Tibial artery (tissue), 4 donors: ENCODE results near the gene CCDC200.
"Not testable (repeated sequence)": the region's sequence is repeated elsewhere in the genome, so short reads cannot be mapped to it uniquely, and the experiment has no call there.

Source experiments
- DNase-seq, 2 donors: peaks; one replicate each; pipeline ENCODE4 v3.0.0-alpha.2; 2019
- H3K27ac ChIP-seq, 2 donors: fragments of 200-600 bp; sonication (generic) in 1 of 2; 1 replicate in 1 of 2; 2 replicates in 1 of 2; pipeline ENCODE4 v1.5.1; 2018 to 2019; ENCODE audit warnings: mild to moderate bottlenecking in 1 of 2
- H3K27me3 ChIP-seq, 2 donors: fragments of 200-600 bp; sonication (generic) in 1 of 2; one replicate each; pipeline versions ENCODE4 v1.5.1 to v1.6.0; 2016 to 2019
- H3K36me3 ChIP-seq, 3 donors: fragments of 200-600 bp; sonication (generic) in 2 of 3; one replicate each; pipeline ENCODE4 v1.5.1; 2016 to 2019; ENCODE audit warnings: mild to moderate bottlenecking in 2 of 3
- H3K4me1 ChIP-seq, 4 donors: fragments of 200-600 bp; sonication (generic) in 2 of 4; 1 replicate in 3 of 4; 2 replicates in 1 of 4; pipeline ENCODE4 v1.5.1; 2016 to 2019
- H3K4me3 ChIP-seq, 2 donors: fragments of 200-600 bp; sonication (generic) in 1 of 2; 1 replicate in 1 of 2; 2 replicates in 1 of 2; pipeline ENCODE4 v1.5.1; 2018 to 2019; ENCODE audit warnings: mild to moderate bottlenecking in 2 of 2
- H3K9me3 ChIP-seq, 3 donors: fragments of 200-600 bp; sonication (generic) in 1 of 3; one replicate each; pipeline ENCODE4 v1.5.1; 2016 to 2019
- intact Hi-C: fragments of 100-400 bp; cut with DNase I; formaldehyde crosslinking; loops from one replicate; pipeline ENCODE4 v1.15.0; 2023; ENCODE audit warnings: low total_unique reads

The CCDC200 gene

GRCh38 chr17:43228020-43228782 lies at the start of gene CCDC200:
CCDC200 (minus strand) TSS chr17:43228623; CDS start chr17:43228554, 69 bp downstream.
- peaks cover 0 to 26% (median 14%) of the 10 kb centered on the region in 3 donors for H3K36me3 ChIP-seq
- H3K4me3 ChIP-seq, H3K27me3 ChIP-seq, intact Hi-C loops, H3K9me3 ChIP-seq, H3K4me1 ChIP-seq, H3K27ac ChIP-seq, DNase-seq: not testable (repeated sequence)

- H3K27ac ChIP-seq, H3K9me3 ChIP-seq, H3K4me1 ChIP-seq, intact Hi-C loops, H3K36me3 ChIP-seq, DNase-seq, H3K27me3 ChIP-seq, H3K4me3 ChIP-seq: not testable (repeated sequence)
Measured at GRCh38 chr17:43272914-43273313, 44.5 kb upstream of the CCDC200 start.

- intact Hi-C loops, H3K27ac ChIP-seq, H3K36me3 ChIP-seq, H3K4me3 ChIP-seq, H3K27me3 ChIP-seq, H3K9me3 ChIP-seq, DNase-seq, H3K4me1 ChIP-seq: not testable (repeated sequence)
Measured at GRCh38 chr17:43272483-43272882, 44.1 kb upstream of the CCDC200 start.

- DNase-seq, H3K27me3 ChIP-seq, H3K36me3 ChIP-seq, H3K4me1 ChIP-seq, H3K27ac ChIP-seq, H3K9me3 ChIP-seq, H3K4me3 ChIP-seq, intact Hi-C loops: not testable (repeated sequence)
Measured at GRCh38 chr17:43270552-43271504, 42.4 kb upstream of the CCDC200 start.

- not testable (repeated sequence) for H3K27ac ChIP-seq, H3K27me3 ChIP-seq
- peak overlapping the region in 1 of 2 donors; percentile 21 for H3K4me3 ChIP-seq
Measured at GRCh38 chr17:43246456-43246855, 18.0 kb upstream of the CCDC200 start.

GRCh38 chr17:43240596-43241352 lies 12.4 kb upstream of the CCDC200 start:
- intact Hi-C loops, H3K9me3 ChIP-seq, H3K4me1 ChIP-seq, H3K4me3 ChIP-seq, H3K27me3 ChIP-seq, H3K27ac ChIP-seq, H3K36me3 ChIP-seq, DNase-seq: not testable (repeated sequence)

More at GRCh38 chr17:43246456-43246855, 18.0 kb upstream of the CCDC200 start:
- H3K9me3 ChIP-seq, H3K4me1 ChIP-seq, DNase-seq, intact Hi-C loops, H3K36me3 ChIP-seq: not testable (repeated sequence)

- H3K9me3 ChIP-seq, H3K4me1 ChIP-seq, DNase-seq, H3K27ac ChIP-seq, H3K4me3 ChIP-seq, H3K27me3 ChIP-seq, H3K36me3 ChIP-seq, intact Hi-C loops: not testable (repeated sequence)
Measured at GRCh38 chr17:43239597-43239996, 11.2 kb upstream of the CCDC200 start.

- H3K4me1 ChIP-seq, H3K36me3 ChIP-seq, DNase-seq, intact Hi-C loops, H3K9me3 ChIP-seq, H3K27me3 ChIP-seq, H3K27ac ChIP-seq, H3K4me3 ChIP-seq: not testable (repeated sequence)
Measured at GRCh38 chr17:43233877-43234276, 5.5 kb upstream of the CCDC200 start, which contains the start of gene RNU2-1. RNU2-1 (minus strand) TSS chr17:43233977.

GRCh38 chr17:43233263-43233662 lies 4.8 kb upstream of the CCDC200 start:
- H3K27me3 ChIP-seq, DNase-seq, H3K36me3 ChIP-seq, intact Hi-C loops, H3K4me3 ChIP-seq, H3K4me1 ChIP-seq, H3K9me3 ChIP-seq, H3K27ac ChIP-seq: not testable (repeated sequence)

GRCh38 chr17:43232021-43232699 lies 3.7 kb upstream of the CCDC200 start:
- H3K4me1 ChIP-seq, intact Hi-C loops, H3K36me3 ChIP-seq, H3K27me3 ChIP-seq, H3K9me3 ChIP-seq, H3K27ac ChIP-seq: not testable (repeated sequence)
- DNase-seq: peak; percentile 58 to 77
- peak overlapping the region in 1 of 2 donors; percentile 0 for H3K4me3 ChIP-seq

GRCh38 chr17:43231205-43232020 lies 3.0 kb upstream of the CCDC200 start:
- DNase-seq, intact Hi-C loops, H3K36me3 ChIP-seq, H3K27me3 ChIP-seq, H3K9me3 ChIP-seq, H3K4me1 ChIP-seq: not testable (repeated sequence)
- Histone ChIP-seq H3K27ac (peak overlapping the region in 1 of 2 donors; percentile 65), H3K4me3 (peak overlapping the region; percentile 0 to 32)
